ENCODE results near the gene POLR2E.

- TF ChIP-seq CTCF (IDR thresholded peaks at IDR 0.05; ENCODE audit: low read depth, low read length, missing input control) (no peak), TAF1 (conservative IDR thresholded peaks at IDR 0.05) (no peak), FOXA1 (IDR thresholded peaks at IDR 0.05) (no peak), MAX (IDR thresholded peaks at IDR 0.05) (no peak), REST (IDR thresholded peaks at IDR 0.05) (no peak), JUND (IDR thresholded peaks at IDR 0.05) (no peak), GABPA (IDR thresholded peaks at IDR 0.05 in 1 of 2, conservative IDR thresholded peaks at IDR 0.05 in 1 of 2) (no peak), RAD21 (IDR thresholded peaks at IDR 0.05) (no peak), YY1 (IDR thresholded peaks at IDR 0.05) (no peak), SP1 (IDR thresholded peaks at IDR 0.05) (no peak)
Measured at GRCh38 chr19:1086613-1087012, 8.6 kb downstream of the POLR2E start.
